ENCODE data around the gene MARCHF3. TPM values are rescaled to one million over a fixed set of nuclear protein-coding genes. Genes with fewer than 3 reads are reported as not detected.
"Not testable (repeated sequence)": the region's sequence is repeated elsewhere in the genome, so short reads cannot be mapped to it uniquely, and the experiment has no call there.

Gene MARCHF3
- total and polyA plus RNA-seq, 2 of the 13 experiments (the other 11 are each of a cell fraction or from before 2014, with no cell fraction given), result 4.8 to 11.9 TPM

- TF ChIP-seq PAXIP1 (CRISPR knock-in tag; conservative IDR thresholded peaks at IDR 0.05), result peak; percentile 73
- peak; percentile 54; the same call in 1 of the 2 replicates for TF ChIP-seq HNF1B (CRISPR knock-in tag; IDR thresholded peaks at IDR 0.05)
- TF ChIP-seq BCL6 (CRISPR knock-in tag; IDR thresholded peaks at IDR 0.05), result peak; percentile 9; the same call in 1 of the 2 replicates
- TF ChIP-seq HMGXB4 (CRISPR knock-in tag; IDR thresholded peaks at IDR 0.05; ENCODE audit: borderline replicate concordance in 1 of 2, low read depth in 1 of 2), result 0 out of 4 replicates have a peak, but pooled peaks of 1 of the 2 experiments have one; percentile 32
- peak; percentile 40; the same call in 1 of the 2 replicates for TF ChIP-seq PATZ1 (CRISPR knock-in tag; IDR thresholded peaks at IDR 0.05)
- TF ChIP-seq MYC (CRISPR knock-in tag; IDR thresholded peaks at IDR 0.05; ENCODE audit: borderline replicate concordance), result peak; percentile 22; the same call in 1 of the 2 replicates
- 0 out of 2 replicates have a peak, but pooled peaks have one; percentile 40 for TF ChIP-seq KAT8 (CRISPR knock-in tag; IDR thresholded peaks at IDR 0.05)
- TF ChIP-seq ZNF563 (CRISPR knock-in tag; IDR thresholded peaks at IDR 0.05), result peak; percentile 44; the same call in 1 of the 2 replicates
- 0 out of 2 replicates have a peak, but pooled peaks have one; percentile 19 for TF ChIP-seq RXRB (CRISPR knock-in tag; IDR thresholded peaks at IDR 0.05; ENCODE audit: borderline replicate concordance)
- peak; percentile 90 for TF ChIP-seq POGZ (CRISPR knock-in tag; IDR thresholded peaks at IDR 0.05)
- not testable (repeated sequence) for TF ChIP-seq NR2F6, FOXP1 (IDR thresholded peaks at IDR 0.05)
- 0 out of 2 replicates have a peak, but pooled peaks have one; percentile 23 for TF ChIP-seq NR2F6 (CRISPR knock-in tag; IDR thresholded peaks at IDR 0.05)
- TF ChIP-seq ZBTB7B (CRISPR knock-in tag; IDR thresholded peaks at IDR 0.05), result peak; percentile 55; the same call in 1 of the 2 replicates
- peak; percentile 36; the same call in 1 of the 2 replicates for TF ChIP-seq KLF12 (CRISPR knock-in tag; IDR thresholded peaks at IDR 0.05; ENCODE audit: borderline replicate concordance)
- TF ChIP-seq ZFP90 (CRISPR knock-in tag; IDR thresholded peaks at IDR 0.05; ENCODE audit: borderline replicate concordance), result 0 out of 2 replicates have a peak, but pooled peaks have one; percentile 36
- TF ChIP-seq FOXP1 (CRISPR knock-in tag; IDR thresholded peaks at IDR 0.05), result peak; percentile 54
- 0 out of 2 replicates have a peak, but pooled peaks have one; percentile 28 for TF ChIP-seq ZNF605 (CRISPR knock-in tag; IDR thresholded peaks at IDR 0.05)
- TF ChIP-seq FOXJ3 (CRISPR knock-in tag; IDR thresholded peaks at IDR 0.05; ENCODE audit: borderline replicate concordance), result peak; percentile 58; the same call in 1 of the 2 replicates
- peak; percentile 90 for TF ChIP-seq ZMYM4 (CRISPR knock-in tag; IDR thresholded peaks at IDR 0.05)
- TF ChIP-seq PHF20 (CRISPR knock-in tag; IDR thresholded peaks at IDR 0.05), result peak; percentile 45; the same call in 1 of the 2 replicates
Observed at GRCh38 chr5:126895712-126896111, 134.6 kb downstream of the MARCHF3 start (continued).
